Breast epithelium (tissue), 3 donors: ENCODE data around the gene ACOT13.

Experiments
- POLR2A ChIP-seq: fragments of 450-650 bp; IDR thresholded peaks from one replicate; pipeline ENCODE4 v1.6.1; 2016; ENCODE audit warnings: antibody characterized with exemption, mild to moderate bottlenecking, moderate library complexity
- POLR2AphosphoS5 ChIP-seq, 3 donors: sonication (generic); formaldehyde crosslinking; IDR thresholded peaks; one replicate each; pipeline ENCODE4 v1.6.1; 2017; ENCODE audit warnings: antibody characterized with exemption in 3 of 3
- TF ChIP-seq, protein P1 (sequence below), 3 donors: fragments of 450-650 bp; IDR thresholded peaks; one replicate each; pipeline ENCODE4 v1.5.1; 2016 to 2017; ENCODE audit warnings: antibody characterized with exemption in 3 of 3, mild to moderate bottlenecking in 3 of 3, moderate library complexity in 3 of 3

DNA sequence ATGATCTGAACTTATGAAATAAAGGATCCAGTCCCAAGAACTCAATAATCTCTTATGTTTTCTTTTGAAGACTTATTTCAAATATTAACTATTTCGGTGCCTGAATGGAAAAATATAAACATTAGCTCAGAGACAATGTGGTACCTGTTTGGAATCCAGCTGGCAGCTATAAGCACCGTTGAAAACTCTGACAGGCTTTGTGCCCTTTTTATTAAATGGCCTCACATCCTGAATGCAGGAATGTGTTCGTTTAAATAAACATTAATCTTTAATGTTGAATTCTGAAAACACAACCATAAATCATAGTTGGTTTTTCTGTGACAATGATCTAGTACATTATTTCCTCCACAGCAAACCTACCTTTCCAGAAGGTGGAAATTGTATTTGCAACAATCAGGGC is 16.5 kb upstream of the ACOT13 start:
- TF ChIP-seq POLR2A (no peak), POLR2AphosphoS5 (IDR thresholded peaks at IDR 0.05) (no peak)
- TF ChIP-seq, protein P1, sequence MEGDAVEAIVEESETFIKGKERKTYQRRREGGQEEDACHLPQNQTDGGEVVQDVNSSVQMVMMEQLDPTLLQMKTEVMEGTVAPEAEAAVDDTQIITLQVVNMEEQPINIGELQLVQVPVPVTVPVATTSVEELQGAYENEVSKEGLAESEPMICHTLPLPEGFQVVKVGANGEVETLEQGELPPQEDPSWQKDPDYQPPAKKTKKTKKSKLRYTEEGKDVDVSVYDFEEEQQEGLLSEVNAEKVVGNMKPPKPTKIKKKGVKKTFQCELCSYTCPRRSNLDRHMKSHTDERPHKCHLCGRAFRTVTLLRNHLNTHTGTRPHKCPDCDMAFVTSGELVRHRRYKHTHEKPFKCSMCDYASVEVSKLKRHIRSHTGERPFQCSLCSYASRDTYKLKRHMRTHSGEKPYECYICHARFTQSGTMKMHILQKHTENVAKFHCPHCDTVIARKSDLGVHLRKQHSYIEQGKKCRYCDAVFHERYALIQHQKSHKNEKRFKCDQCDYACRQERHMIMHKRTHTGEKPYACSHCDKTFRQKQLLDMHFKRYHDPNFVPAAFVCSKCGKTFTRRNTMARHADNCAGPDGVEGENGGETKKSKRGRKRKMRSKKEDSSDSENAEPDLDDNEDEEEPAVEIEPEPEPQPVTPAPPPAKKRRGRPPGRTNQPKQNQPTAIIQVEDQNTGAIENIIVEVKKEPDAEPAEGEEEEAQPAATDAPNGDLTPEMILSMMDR (IDR thresholded peaks at IDR 0.05): no peak
